SK-N-MC (cell line): Measurements from ENCODE around the gene ARL3.

ENCODE experiments used
- EZH2 ChIP-seq: fragments of 200-600 bp; sonication (generic); IDR thresholded peaks from one replicate; pipeline ENCODE4 v1.6.1; 2017; ENCODE audit warnings: antibody characterized with exemption
- POLR2AphosphoS5 ChIP-seq: IDR thresholded peaks from 2 replicates; pipeline ENCODE4 v1.6.1; 2012; ENCODE audit warnings: mild to moderate bottlenecking, low read depth, low read length, borderline replicate concordance

- TF ChIP-seq EZH2 (no peak), POLR2AphosphoS5 (no peak)
These were observed 83.5 kb downstream of the ARL3 start for GRCh38 chr10:102630663-102631062.
